Fibroblast of pulmonary artery (primary cell): ENCODE measurements around the gene AGXT2.

Experiments used
- DNase-seq: peaks from one replicate; pipeline ENCODE4 v3.0.0-alpha.2; 2010; ENCODE audit warnings: low read depth
- H3K4me3 ChIP-seq: replicated peaks from 2 replicates; pipeline ENCODE4 v1.5.1; 2011; ENCODE audit warnings: low read depth, mild to moderate bottlenecking, control low read depth, low read length, moderate library complexity
- TF ChIP-seq, protein P1 (sequence below): IDR thresholded peaks from 2 replicates; pipeline ENCODE4 v1.5.1; 2011; ENCODE audit warnings: mild to moderate bottlenecking, control low read depth, low read length, inconsistent platforms; ENCODE audit errors: missing control alignments

AGXT2 gene

DNA sequence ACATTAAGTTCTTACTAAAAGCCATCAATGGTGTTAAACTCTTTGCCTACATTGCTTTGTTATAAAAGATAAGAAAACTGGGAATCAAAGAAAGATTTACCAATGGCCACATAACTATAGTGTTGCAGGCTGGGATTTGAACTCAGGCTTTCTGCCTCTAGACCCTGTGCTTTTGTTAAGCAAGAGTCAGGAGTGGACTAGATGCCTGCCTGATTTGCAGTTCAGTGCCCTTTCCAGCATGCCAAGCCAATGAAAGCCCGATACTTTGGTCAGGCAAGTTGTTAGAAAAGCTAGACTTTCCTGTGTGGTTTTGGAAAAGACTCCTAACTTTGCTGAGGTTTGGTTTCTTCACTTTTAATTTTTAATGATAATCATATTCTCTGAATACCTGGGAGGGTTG, 21.4 kb upstream of the AGXT2 start:
- TF ChIP-seq, protein P1, sequence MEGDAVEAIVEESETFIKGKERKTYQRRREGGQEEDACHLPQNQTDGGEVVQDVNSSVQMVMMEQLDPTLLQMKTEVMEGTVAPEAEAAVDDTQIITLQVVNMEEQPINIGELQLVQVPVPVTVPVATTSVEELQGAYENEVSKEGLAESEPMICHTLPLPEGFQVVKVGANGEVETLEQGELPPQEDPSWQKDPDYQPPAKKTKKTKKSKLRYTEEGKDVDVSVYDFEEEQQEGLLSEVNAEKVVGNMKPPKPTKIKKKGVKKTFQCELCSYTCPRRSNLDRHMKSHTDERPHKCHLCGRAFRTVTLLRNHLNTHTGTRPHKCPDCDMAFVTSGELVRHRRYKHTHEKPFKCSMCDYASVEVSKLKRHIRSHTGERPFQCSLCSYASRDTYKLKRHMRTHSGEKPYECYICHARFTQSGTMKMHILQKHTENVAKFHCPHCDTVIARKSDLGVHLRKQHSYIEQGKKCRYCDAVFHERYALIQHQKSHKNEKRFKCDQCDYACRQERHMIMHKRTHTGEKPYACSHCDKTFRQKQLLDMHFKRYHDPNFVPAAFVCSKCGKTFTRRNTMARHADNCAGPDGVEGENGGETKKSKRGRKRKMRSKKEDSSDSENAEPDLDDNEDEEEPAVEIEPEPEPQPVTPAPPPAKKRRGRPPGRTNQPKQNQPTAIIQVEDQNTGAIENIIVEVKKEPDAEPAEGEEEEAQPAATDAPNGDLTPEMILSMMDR, result no peak
- H3K4me3 ChIP-seq, result no peak overlapping the region
- DNase-seq, result no peak

DNA sequence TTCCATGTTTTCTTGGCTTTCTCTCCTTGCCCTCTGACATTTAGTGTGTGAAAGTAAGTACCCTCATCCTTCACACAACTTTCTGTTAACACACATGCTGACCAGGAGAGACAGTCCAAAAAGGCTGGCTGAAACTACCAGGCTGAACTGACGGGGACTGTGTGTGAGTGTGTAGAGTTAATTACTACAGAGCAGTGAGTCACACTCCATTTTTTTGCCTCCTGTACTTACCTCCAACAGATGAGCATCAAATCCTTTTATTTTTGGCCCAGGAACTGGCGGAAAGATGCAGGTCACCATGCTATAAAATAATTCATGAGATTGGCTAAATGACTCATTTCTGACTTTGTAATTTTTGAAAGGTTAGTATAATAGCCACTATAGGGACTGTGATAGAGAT, 20.2 kb upstream of the AGXT2 start:
- no peak overlapping the region for H3K4me3 ChIP-seq
- no peak for DNase-seq
- TF ChIP-seq, protein P1, result no peak

DNA sequence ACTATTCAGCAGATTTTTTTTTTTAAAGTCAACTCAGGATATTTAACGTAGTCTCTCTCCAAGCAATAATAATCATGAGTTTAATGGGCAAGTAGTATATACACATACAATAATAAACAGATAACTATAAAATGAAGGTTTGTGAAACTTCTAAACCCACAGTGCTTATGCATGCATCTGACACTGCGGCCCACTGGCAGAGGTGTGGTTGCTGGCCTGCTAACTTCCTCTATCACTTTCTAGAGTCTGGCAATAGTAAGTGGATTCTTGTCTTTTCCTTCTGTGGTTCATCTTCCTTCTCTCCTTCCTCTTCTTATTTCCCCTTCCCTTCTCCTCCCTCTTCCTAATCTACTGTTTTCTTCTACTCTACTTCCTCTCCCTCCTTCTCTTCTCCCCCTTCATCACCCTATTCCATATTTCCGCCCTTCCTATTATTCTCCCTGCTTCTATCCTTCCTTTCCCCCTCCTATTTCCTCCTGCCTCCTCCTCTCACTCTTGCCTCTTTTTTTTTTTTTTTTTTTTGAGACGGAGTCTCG, 18.6 kb upstream of the AGXT2 start:
- DNase-seq, result no peak

DNA sequence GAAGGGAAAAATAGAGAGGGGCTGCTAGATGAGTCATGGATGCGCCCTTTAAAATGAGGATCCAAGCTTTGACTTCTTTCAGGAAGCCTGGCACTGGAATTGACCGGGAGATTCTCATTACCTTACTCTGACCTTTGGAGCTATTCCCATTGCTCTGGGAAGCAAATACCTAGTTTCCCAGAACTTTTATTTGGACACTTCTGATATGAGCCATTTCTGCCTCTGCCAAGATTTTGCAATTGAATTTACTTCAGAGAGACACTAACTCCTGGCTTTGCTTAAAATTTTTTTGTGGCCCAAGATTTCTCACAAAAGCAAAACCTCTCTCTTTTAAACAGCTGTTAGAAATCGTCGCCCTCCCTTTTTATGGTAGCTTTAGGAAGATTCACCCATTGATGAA, 15.7 kb upstream of the AGXT2 start:
- DNase-seq, result no peak
- no peak overlapping the region for H3K4me3 ChIP-seq
- TF ChIP-seq, protein P1, result no peak

More for the DNA sequence above, 18.6 kb upstream of the AGXT2 start:
- H3K4me3 ChIP-seq, result no peak overlapping the region
- TF ChIP-seq, protein P1, result no peak

DNA sequence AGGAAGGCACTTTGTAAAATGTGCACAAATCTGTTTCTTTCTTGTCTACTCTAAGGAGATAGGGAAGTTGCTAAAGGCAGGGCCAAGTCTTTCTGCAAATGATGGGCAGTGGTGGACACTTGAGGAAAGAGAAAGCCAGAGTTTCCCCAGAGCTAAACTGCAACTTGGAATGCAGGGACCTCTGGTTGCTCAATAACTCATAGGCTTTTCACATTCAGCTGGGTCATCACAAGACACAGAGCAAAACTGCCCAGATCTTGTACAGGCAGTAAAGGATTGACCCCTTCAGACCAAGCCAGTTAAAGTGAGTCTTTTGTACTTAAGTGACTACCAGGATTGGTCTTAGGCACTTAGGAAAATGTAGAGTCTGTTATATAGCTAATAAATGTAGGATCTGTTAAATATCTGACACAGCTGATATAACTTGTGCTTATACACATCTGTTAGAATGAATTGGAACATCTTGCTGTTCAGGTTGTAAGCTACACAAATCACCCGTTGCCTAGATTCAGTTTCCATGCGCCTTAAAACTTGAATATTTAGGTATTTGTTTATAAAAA, 13.5 kb upstream of the AGXT2 start:
- DNase-seq, result peak; percentile 36
- TF ChIP-seq, protein P1, result no peak
- no peak overlapping the region for H3K4me3 ChIP-seq

DNA sequence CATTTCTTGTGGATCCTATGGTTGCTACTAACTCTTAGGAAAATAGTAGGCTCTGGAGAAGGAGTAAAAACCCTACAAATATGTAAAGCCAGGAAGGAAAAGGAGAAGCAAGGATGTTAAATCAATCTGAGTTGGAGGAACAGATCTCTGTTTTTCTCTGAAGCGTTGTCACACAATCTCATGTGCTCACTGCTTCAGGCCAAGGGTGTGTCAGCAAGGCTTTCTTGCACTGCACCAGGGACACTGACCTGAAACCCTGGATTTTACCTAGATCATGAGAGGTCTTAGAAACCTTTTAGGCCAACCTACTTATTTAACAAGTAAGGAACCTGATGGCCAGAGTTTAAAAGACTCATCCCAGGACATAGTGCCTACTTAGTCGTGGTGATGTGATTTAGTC, 12.5 kb upstream of the AGXT2 start:
- DNase-seq, result no peak
- TF ChIP-seq, protein P1, result no peak
- no peak overlapping the region for H3K4me3 ChIP-seq

DNA sequence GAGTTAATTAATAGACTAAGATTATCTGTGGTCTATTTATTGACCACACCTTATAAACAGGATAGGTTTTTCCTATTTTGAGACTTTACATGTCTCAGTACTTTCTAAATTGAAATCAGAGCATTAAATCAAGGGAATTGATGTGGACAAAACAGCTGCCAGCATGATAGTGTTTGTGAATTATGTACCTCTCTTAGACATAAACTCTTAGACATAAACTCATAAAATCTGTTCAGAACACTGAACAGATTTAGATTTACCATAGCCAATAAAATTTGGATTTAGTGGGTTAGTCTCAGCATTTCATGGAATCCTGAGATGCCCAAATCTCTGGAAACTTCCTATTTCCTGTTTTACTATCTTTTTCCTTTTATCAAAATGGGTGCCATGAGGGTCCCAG, 11.5 kb upstream of the AGXT2 start:
- no peak for DNase-seq
- H3K4me3 ChIP-seq, result no peak overlapping the region
- TF ChIP-seq, protein P1, result no peak
